ENCODE results near the gene ETFRF1. TPM values are rescaled to one million over a fixed set of nuclear protein-coding genes. Genes with fewer than 3 reads are reported as not detected.
A peak's percentile ranks its signal among the peaks of the same experiment; 100 is the strongest.

Gene ETFRF1
- total RNA-seq, 4 donors from 2014 or later: 3.6 to 84.2 (median 24.1) TPM

- Histone ChIP-seq H3K27me3 (no peaks in the 10 kb centered on the region), H3K27ac (no peak overlapping the region), H3K4me1 (no peaks in the 10 kb centered on the region), H3K36me3 (no peaks in the 10 kb centered on the region), H3K9me3 (no peaks in the 10 kb centered on the region), H3K4me3 (no peak overlapping the region)
- TF ChIP-seq CTCF (IDR thresholded peaks at IDR 0.05) (no peak), POLR2A (IDR thresholded peaks at IDR 0.05) (no peak), POLR2AphosphoS5 (IDR thresholded peaks at IDR 0.05) (no peak), EP300 (IDR thresholded peaks at IDR 0.05; ENCODE audit: low read depth) (no peak)
- intact Hi-C loops (cut with DNase I; ENCODE audit: low total_unique reads) (no loop called here), in situ Hi-C loops (cut with MboI; ENCODE audit: low pct_ligation_motif_present in 1 of 4, low pct_unique_long_range_greater_than_20kb in 1 of 4, low sequenced_read_pairs in 3 of 4) (no loop called here)
- DNase-seq: no peak
- WGBS, 2 donors (ENCODE audit: low coverage in 1 of 2): 43 to 67% methylated on average over 2 of the region's 2 CpGs
These were observed 10.9 kb upstream of the ETFRF1 start for GRCh38 chr12:25184132-25184531.

GRCh38 chr12:25186038-25186787 is 8.8 kb upstream of the ETFRF1 start:
- WGBS, 2 donors (ENCODE audit: low coverage in 1 of 2): 80 to 93% methylated on average over 4 of the region's 4 CpGs

GRCh38 chr12:25186788-25187402 is 8.1 kb upstream of the ETFRF1 start:
- in situ Hi-C loops (cut with MboI; ENCODE audit: low pct_ligation_motif_present in 1 of 4, low pct_unique_long_range_greater_than_20kb in 1 of 4, low sequenced_read_pairs in 3 of 4): no loop called here
- 38 to 52% methylated on average over 2 to 3 of the region's 3 CpGs for WGBS, 2 donors (ENCODE audit: low coverage in 1 of 2)

More at GRCh38 chr12:25186038-25186787, 8.8 kb upstream of the ETFRF1 start:
- intact Hi-C loops (cut with DNase I; ENCODE audit: low total_unique reads) (no loop called here), in situ Hi-C loops (cut with MboI; ENCODE audit: low pct_ligation_motif_present in 1 of 4, low pct_unique_long_range_greater_than_20kb in 1 of 4, low sequenced_read_pairs in 3 of 4) (no loop called here)
- no peaks in the 10 kb centered on the region for H3K36me3 ChIP-seq
- no peaks in the 10 kb centered on the region for H3K9me3 ChIP-seq
- H3K4me3 ChIP-seq: peak overlapping the region in 1 of 4 donors; percentile 9
- H3K27ac ChIP-seq: no peak overlapping the region
- DNase-seq: no peak
- H3K27me3 ChIP-seq: no peaks in the 10 kb centered on the region
- H3K4me1 ChIP-seq: no peaks in the 10 kb centered on the region
- TF ChIP-seq EP300 (IDR thresholded peaks at IDR 0.05; ENCODE audit: low read depth) (no peak), POLR2A (IDR thresholded peaks at IDR 0.05) (no peak), POLR2AphosphoS5 (IDR thresholded peaks at IDR 0.05) (no peak), CTCF (IDR thresholded peaks at IDR 0.05) (no peak)

More at GRCh38 chr12:25186788-25187402, 8.1 kb upstream of the ETFRF1 start:
- no peak for TF ChIP-seq CTCF (IDR thresholded peaks at IDR 0.05)
- TF ChIP-seq EP300 (IDR thresholded peaks at IDR 0.05; ENCODE audit: low read depth): no peak
- no peak for TF ChIP-seq POLR2A (IDR thresholded peaks at IDR 0.05)
- TF ChIP-seq POLR2AphosphoS5 (IDR thresholded peaks at IDR 0.05): no peak
- Histone ChIP-seq H3K27ac (no peak overlapping the region), H3K36me3 (no peaks in the 10 kb centered on the region), H3K27me3 (no peaks in the 10 kb centered on the region), H3K4me3 (peak overlapping the region in 1 of 4 donors; percentile 9), H3K4me1 (no peaks in the 10 kb centered on the region), H3K9me3 (no peaks in the 10 kb centered on the region)
- intact Hi-C loops (cut with DNase I; ENCODE audit: low total_unique reads): no loop called here
- no peak for DNase-seq
